Keratinocyte (primary cell): ENCODE data around the gene KIF16B.

Experiments
- EZH2 ChIP-seq: IDR thresholded peaks from one replicate; pipeline ENCODE4 v1.6.1; 2012; ENCODE audit warnings: inconsistent platforms, mild to moderate bottlenecking, low read length, moderate library complexity
- TF ChIP-seq, protein P1 (sequence below), 3 experiments: IDR thresholded peaks in 1 of 3; conservative IDR thresholded peaks in 1 of 3; optimal IDR thresholded peaks in 1 of 3; 2 replicates in 2 of 3; 3 replicates in 1 of 3; pipeline versions ENCODE3 to v1.5.1; 2011; ENCODE audit warnings: low read length in 3 of 3, mild to moderate bottlenecking in 3 of 3, moderate library complexity in 2 of 3, control low read depth in 1 of 3, inconsistent platforms in 1 of 3; ENCODE audit not compliant: insufficient read depth in 2 of 3; ENCODE audit errors: extremely low read depth in 1 of 3

DNA sequence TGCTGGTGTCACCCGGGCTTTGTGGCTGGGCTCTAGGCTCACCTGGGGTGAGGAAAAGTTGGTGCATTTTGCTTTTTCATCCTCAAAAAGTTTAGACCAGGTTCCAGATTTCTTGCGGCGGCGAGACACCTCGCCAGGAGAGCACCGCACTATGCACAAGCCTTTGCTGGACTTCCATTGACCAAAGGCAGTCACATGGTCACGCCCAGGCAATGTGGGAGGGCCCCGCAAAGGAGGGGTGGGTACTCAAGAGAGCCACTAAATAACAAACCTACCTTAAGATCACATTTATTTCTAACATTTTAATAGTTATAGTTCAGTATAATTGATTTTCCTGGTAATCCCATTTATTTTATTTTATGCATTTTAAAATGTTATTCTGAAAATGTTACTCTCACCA is 3.0 kb upstream of the KIF16B start:
- TF ChIP-seq EZH2: no peak
- TF ChIP-seq, protein P1, sequence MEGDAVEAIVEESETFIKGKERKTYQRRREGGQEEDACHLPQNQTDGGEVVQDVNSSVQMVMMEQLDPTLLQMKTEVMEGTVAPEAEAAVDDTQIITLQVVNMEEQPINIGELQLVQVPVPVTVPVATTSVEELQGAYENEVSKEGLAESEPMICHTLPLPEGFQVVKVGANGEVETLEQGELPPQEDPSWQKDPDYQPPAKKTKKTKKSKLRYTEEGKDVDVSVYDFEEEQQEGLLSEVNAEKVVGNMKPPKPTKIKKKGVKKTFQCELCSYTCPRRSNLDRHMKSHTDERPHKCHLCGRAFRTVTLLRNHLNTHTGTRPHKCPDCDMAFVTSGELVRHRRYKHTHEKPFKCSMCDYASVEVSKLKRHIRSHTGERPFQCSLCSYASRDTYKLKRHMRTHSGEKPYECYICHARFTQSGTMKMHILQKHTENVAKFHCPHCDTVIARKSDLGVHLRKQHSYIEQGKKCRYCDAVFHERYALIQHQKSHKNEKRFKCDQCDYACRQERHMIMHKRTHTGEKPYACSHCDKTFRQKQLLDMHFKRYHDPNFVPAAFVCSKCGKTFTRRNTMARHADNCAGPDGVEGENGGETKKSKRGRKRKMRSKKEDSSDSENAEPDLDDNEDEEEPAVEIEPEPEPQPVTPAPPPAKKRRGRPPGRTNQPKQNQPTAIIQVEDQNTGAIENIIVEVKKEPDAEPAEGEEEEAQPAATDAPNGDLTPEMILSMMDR (optimal IDR thresholded peaks at IDR 0.05 in 1 of 3, IDR thresholded peaks at IDR 0.05 in 1 of 3, conservative IDR thresholded peaks at IDR 0.05 in 1 of 3; ENCODE audit: extremely low read depth in 1 of 3, insufficient read depth in 2 of 3, low read length in 3 of 3): no peak
